ENCODE results near the gene METAP1.
"Not testable (repeated sequence)": the region's sequence is repeated elsewhere in the genome, so short reads cannot be mapped to it uniquely, and the experiment has no call there.

Gene METAP1

GRCh38 chr4:99090481-99091215 is 95.1 kb downstream of the METAP1 start:
- peaks cover 0 to 6% of the 10 kb centered on the region in 2 donors for H3K9me3 Mint-ChIP-seq
- H3K4me3 Mint-ChIP-seq, result peak overlapping the region in 1 of 2 donors; percentile 44
- ATAC-seq (no peak), DNase-seq (no peak)
- no peaks in the 10 kb centered on the region for H3K27me3 Mint-ChIP-seq
- peaks cover 43% of the 10 kb centered on the region for H3K4me1 Mint-ChIP-seq
- no peak overlapping the region for H3K27ac Mint-ChIP-seq

GRCh38 chr4:99091216-99091575 is 95.7 kb downstream of the METAP1 start:
- DNase-seq (no peak), ATAC-seq (no peak)
- Mint-ChIP-seq H3K27ac (no peak overlapping the region), H3K27me3 (no peaks in the 10 kb centered on the region), H3K4me3 (no peak overlapping the region), H3K4me1 (peaks cover 39% of the 10 kb centered on the region), H3K9me3 (peaks cover 0 to 6% of the 10 kb centered on the region in 2 donors)

- H3K4me3 Mint-ChIP-seq, ATAC-seq, H3K27ac Mint-ChIP-seq, H3K27me3 Mint-ChIP-seq, DNase-seq: not testable (repeated sequence)
- H3K4me1 Mint-ChIP-seq, result peaks cover 33% of the 10 kb centered on the region
- peaks cover 0 to 11% of the 10 kb centered on the region in 2 donors for H3K9me3 Mint-ChIP-seq
These were observed 96.3 kb downstream of the METAP1 start for GRCh38 chr4:99091841-99092240.

GRCh38 chr4:99099311-99099710 is 103.8 kb downstream of the METAP1 start:
- H3K4me1 Mint-ChIP-seq, result no peaks in the 10 kb centered on the region
- H3K4me3 Mint-ChIP-seq, result no peak overlapping the region

GRCh38 chr4:99099814-99100213 is 104.3 kb downstream of the METAP1 start:
- H3K27me3 Mint-ChIP-seq, H3K4me3 Mint-ChIP-seq, H3K27ac Mint-ChIP-seq, H3K9me3 Mint-ChIP-seq, DNase-seq, H3K4me1 Mint-ChIP-seq, ATAC-seq: not testable (repeated sequence)

More at GRCh38 chr4:99099311-99099710, 103.8 kb downstream of the METAP1 start:
- Mint-ChIP-seq H3K9me3 (peaks cover 0 to 7% of the 10 kb centered on the region in 2 donors), H3K27me3 (no peaks in the 10 kb centered on the region), H3K27ac (peak overlapping the region in 1 of 2 donors; percentile 19)
- no peak for DNase-seq
- no peak for ATAC-seq

GRCh38 chr4:99100876-99101275 is 105.4 kb downstream of the METAP1 start:
- DNase-seq, result no peak
- no peaks in the 10 kb centered on the region for H3K4me1 Mint-ChIP-seq
- H3K9me3 Mint-ChIP-seq, result peaks cover 0 to 7% of the 10 kb centered on the region in 2 donors
- ATAC-seq, result no peak
- no peaks in the 10 kb centered on the region for H3K27me3 Mint-ChIP-seq
- H3K27ac Mint-ChIP-seq, result no peak overlapping the region
- no peak overlapping the region for H3K4me3 Mint-ChIP-seq

- DNase-seq (no peak), ATAC-seq (no peak)
- no peak overlapping the region for H3K27ac Mint-ChIP-seq
- no peaks in the 10 kb centered on the region for H3K27me3 Mint-ChIP-seq
- no peak overlapping the region for H3K4me3 Mint-ChIP-seq
- no peaks in the 10 kb centered on the region for H3K4me1 Mint-ChIP-seq
- no peaks in the 10 kb centered on the region for H3K9me3 Mint-ChIP-seq
These were observed 107.1 kb downstream of the METAP1 start for GRCh38 chr4:99102634-99103033.

- no peak for DNase-seq
- H3K4me3 Mint-ChIP-seq, result no peak overlapping the region
These were observed 107.6 kb downstream of the METAP1 start for GRCh38 chr4:99103166-99103565.

GRCh38 chr4:99104153-99104552 is 108.6 kb downstream of the METAP1 start:
- H3K9me3 Mint-ChIP-seq, result no peaks in the 10 kb centered on the region
- H3K27ac Mint-ChIP-seq, result no peak overlapping the region
- ATAC-seq (no peak), DNase-seq (no peak)
- H3K27me3 Mint-ChIP-seq, result no peaks in the 10 kb centered on the region
- no peak overlapping the region for H3K4me3 Mint-ChIP-seq
- no peaks in the 10 kb centered on the region for H3K4me1 Mint-ChIP-seq

More at GRCh38 chr4:99103166-99103565, 107.6 kb downstream of the METAP1 start:
- ATAC-seq, result no peak
- no peaks in the 10 kb centered on the region for H3K9me3 Mint-ChIP-seq
- H3K27me3 Mint-ChIP-seq, result no peaks in the 10 kb centered on the region
- H3K4me1 Mint-ChIP-seq, result no peaks in the 10 kb centered on the region
- no peak overlapping the region for H3K27ac Mint-ChIP-seq

- H3K9me3 Mint-ChIP-seq, ATAC-seq, H3K4me3 Mint-ChIP-seq, H3K27me3 Mint-ChIP-seq, DNase-seq, H3K4me1 Mint-ChIP-seq, H3K27ac Mint-ChIP-seq: not testable (repeated sequence)
These were observed 113.8 kb downstream of the METAP1 start for GRCh38 chr4:99109286-99109685.
